GM23248 (cell line): ENCODE results near the gene EML4. TPM values are rescaled to one million over a fixed set of nuclear protein-coding genes. Genes with fewer than 3 reads are reported as not detected.
A peak's percentile ranks its signal among the peaks of the same experiment; 100 is the strongest.

Source experiments
- DNase-seq: peaks from one replicate; pipeline ENCODE4 v3.0.0-alpha.2; 2015
- H2AFZ ChIP-seq: fragments of 200-600 bp; sonication (generic); 2 replicates; pipeline ENCODE4 v1.6.1; 2016; ENCODE audit warnings: antibody characterized with exemption
- H3F3A ChIP-seq: fragments of 200-600 bp; sonication (generic); 2 replicates; pipeline ENCODE4 v1.6.1; 2016; ENCODE audit warnings: mild to moderate bottlenecking, antibody characterized with exemption, mixed run types; ENCODE audit not compliant: insufficient read depth
- H3K27ac ChIP-seq: fragments of 200-600 bp; sonication (generic); 2 replicates; pipeline ENCODE4 v1.5.1; 2016; ENCODE audit warnings: mild to moderate bottlenecking
- H3K27me3 ChIP-seq: fragments of 200-600 bp; sonication (generic); replicated peaks from 2 replicates; pipeline ENCODE4 v1.6.1; 2016; ENCODE audit warnings: mild to moderate bottlenecking; ENCODE audit not compliant: insufficient read depth
- H3K36me3 ChIP-seq: fragments of 200-600 bp; sonication (generic); 2 replicates; pipeline ENCODE4 v1.6.1; 2016; ENCODE audit warnings: low read depth, mild to moderate bottlenecking
- H3K4me1 ChIP-seq: fragments of 200-600 bp; sonication (generic); 2 replicates; pipeline ENCODE4 v1.6.1; 2016; ENCODE audit warnings: mild to moderate bottlenecking; ENCODE audit not compliant: insufficient read depth
- H3K4me2 ChIP-seq: fragments of 200-600 bp; sonication (generic); one replicate; pipeline ENCODE4 v1.6.1; 2016; ENCODE audit warnings: mild to moderate bottlenecking; ENCODE audit not compliant: unreplicated experiment
- H3K4me3 ChIP-seq: fragments of 200-600 bp; sonication (generic); 2 replicates; pipeline ENCODE4 v1.5.1; 2016; ENCODE audit warnings: mild to moderate bottlenecking
- H3K79me2 ChIP-seq: fragments of 200-600 bp; sonication (generic); 2 replicates; pipeline ENCODE4 v1.6.1; 2016; ENCODE audit warnings: mild to moderate bottlenecking; ENCODE audit not compliant: insufficient read depth
- H3K9ac ChIP-seq: fragments of 200-600 bp; sonication (generic); 2 replicates; pipeline ENCODE4 v1.6.1; 2016; ENCODE audit warnings: mild to moderate bottlenecking
- H3K9me2 ChIP-seq: fragments of 200-600 bp; sonication (generic); 2 replicates; pipeline ENCODE4 v1.6.1; 2016; ENCODE audit warnings: mixed run types, mild to moderate bottlenecking, moderate library complexity; ENCODE audit not compliant: insufficient read depth
- H3K9me3 ChIP-seq: fragments of 200-600 bp; sonication (generic); one replicate; pipeline ENCODE4 v1.6.1; 2017; ENCODE audit warnings: low read depth
- H4K20me1 ChIP-seq: fragments of 200-600 bp; sonication (generic); 2 replicates; pipeline ENCODE4 v1.6.0; 2016; ENCODE audit not compliant: insufficient read depth
- EZH2 ChIP-seq: fragments of 200-600 bp; sonication (generic); IDR thresholded peaks from 2 replicates; pipeline ENCODE4 v1.6.1; 2018; ENCODE audit warnings: antibody characterized with exemption, mild to moderate bottlenecking; ENCODE audit not compliant: insufficient read depth, poor library complexity, severe bottlenecking
- EZH2phosphoT487 ChIP-seq: fragments of 200-600 bp; sonication (generic); IDR thresholded peaks from 2 replicates; pipeline ENCODE4 v1.6.1; 2018; ENCODE audit warnings: antibody characterized with exemption, moderate library complexity, mild to moderate bottlenecking, low read depth; ENCODE audit not compliant: insufficient read depth
- WGBS, 2 experiments: methylation state at CpG; one replicate each; pipeline ENCODE4 v1.1.6; 2015 to 2017; ENCODE audit warnings: low lambda C conversion rate in 2 of 2, low coverage in 1 of 2; ENCODE audit errors: missing lambda C conversion rate in 2 of 2; 5-methylcytosine and 5-hydroxymethylcytosine counted together
- in situ Hi-C: fragments of 300-500 bp; cut with MboI; formaldehyde crosslinking; loops from 2 replicates; pipeline ENCODE4 v1.15.0; 2020
- polyA plus RNA-seq: library from polyadenylated mRNA; unstranded; fragments of >200 nt; fragmentation: Nextera tagmentation; extraction: Ambion mirVana; gene quantifications from 2 replicates; pipeline ENCODE4 v1.2.1, GENCODE V29; 2016
- total RNA-seq: library from RNA; depleted of rRNA; stranded (reverse); fragments of >200 nt; shearing (Covaris generic); gene quantifications from 2 replicates; pipeline ENCODE4 v1.2.3, GENCODE V29; 2014

Gene EML4
- total and polyA plus RNA-seq, 2 experiments from 2014 or later, result 19.3 to 21.7 TPM

GRCh38 chr2:42232024-42232423 lies 62.9 kb downstream of the EML4 start:
- no peaks in the 10 kb centered on the region for H4K20me1 ChIP-seq
- in situ Hi-C loops, result no loop called here
- H2AFZ ChIP-seq, result no peak overlapping the region
- no peaks in the 10 kb centered on the region for H3K9me3 ChIP-seq
- H3F3A ChIP-seq, result 0 out of 2 replicates have a peak, but pooled peaks cover 5% of the 10 kb centered on the region
- no peak overlapping the region for H3K9ac ChIP-seq
- no peaks in the 10 kb centered on the region for H3K36me3 ChIP-seq
- no peak for DNase-seq
- H3K79me2 ChIP-seq, result peaks cover 69% of the 10 kb centered on the region
- no peaks in the 10 kb centered on the region for H3K9me2 ChIP-seq
- no peak overlapping the region for H3K4me3 ChIP-seq
- TF ChIP-seq EZH2phosphoT487 (no peak), EZH2 (no peak)
- H3K4me1 ChIP-seq, result peaks cover 10% of the 10 kb centered on the region
- no peaks in the 10 kb centered on the region for H3K27me3 ChIP-seq
- 93% methylated on average over 1 of the region's 1 CpG for WGBS, 2 experiments
- H3K4me2 ChIP-seq, result no peak overlapping the region
- H3K27ac ChIP-seq, result no peak overlapping the region

GRCh38 chr2:42233976-42234441 lies 64.9 kb downstream of the EML4 start:
- Histone ChIP-seq H3K9ac (peak overlapping the region; percentile 8), H3K4me2 (peak overlapping the region; percentile 54), H2AFZ (no peak overlapping the region; the same call in 1 of the 2 replicates), H4K20me1 (no peaks in the 10 kb centered on the region), H3F3A (0 out of 2 replicates have a peak, but pooled peaks cover 5% of the 10 kb centered on the region), H3K36me3 (no peaks in the 10 kb centered on the region), H3K79me2 (peaks cover 72% of the 10 kb centered on the region), H3K9me2 (no peaks in the 10 kb centered on the region), H3K27me3 (no peaks in the 10 kb centered on the region), H3K4me1 (peaks cover 11% of the 10 kb centered on the region), H3K9me3 (no peaks in the 10 kb centered on the region), H3K4me3 (no peak overlapping the region), H3K27ac (0 out of 2 replicates have a peak overlapping the region, but pooled peaks have one; percentile 1)
- DNase-seq, result peak; percentile 7
- in situ Hi-C loops, result no loop called here
- 80 to 85% methylated on average over 5 of the region's 5 CpGs for WGBS, 2 experiments
- TF ChIP-seq EZH2phosphoT487 (no peak), EZH2 (no peak)

- H3K36me3 ChIP-seq, result no peaks in the 10 kb centered on the region
- H3K27ac ChIP-seq, result no peak overlapping the region
- no peaks in the 10 kb centered on the region for H3K9me2 ChIP-seq
- H2AFZ ChIP-seq, result no peak overlapping the region
- H4K20me1 ChIP-seq, result no peaks in the 10 kb centered on the region
- no peaks in the 10 kb centered on the region for H3K9me3 ChIP-seq
- H3K4me1 ChIP-seq, result peaks cover 19% of the 10 kb centered on the region
- no peaks in the 10 kb centered on the region for H3K27me3 ChIP-seq
- no peak overlapping the region for H3K9ac ChIP-seq
- DNase-seq, result no peak
- in situ Hi-C loops, result no loop called here
- H3K4me2 ChIP-seq, result no peak overlapping the region
- no peak overlapping the region for H3K4me3 ChIP-seq
- TF ChIP-seq EZH2phosphoT487, result no peak
- 93 to 94% methylated on average over 2 of the region's 2 CpGs for WGBS, 2 experiments
- 0 out of 2 replicates have a peak, but pooled peaks cover 5% of the 10 kb centered on the region for H3F3A ChIP-seq
- peaks cover 75% of the 10 kb centered on the region for H3K79me2 ChIP-seq
These were observed 67.8 kb downstream of the EML4 start for GRCh38 chr2:42236911-42237310.

GRCh38 chr2:42238644-42239288 lies 69.6 kb downstream of the EML4 start:
- Histone ChIP-seq H3K9me2 (no peaks in the 10 kb centered on the region), H3K36me3 (no peaks in the 10 kb centered on the region), H3K4me1 (peaks cover 16% of the 10 kb centered on the region), H3K9me3 (no peaks in the 10 kb centered on the region), H3K4me2 (no peak overlapping the region), H3K9ac (no peak overlapping the region), H3K27me3 (no peaks in the 10 kb centered on the region), H3F3A (0 out of 2 replicates have a peak, but pooled peaks cover 5% of the 10 kb centered on the region), H4K20me1 (no peaks in the 10 kb centered on the region), H3K79me2 (peaks cover 73% of the 10 kb centered on the region), H3K4me3 (no peak overlapping the region), H3K27ac (no peak overlapping the region), H2AFZ (no peak overlapping the region)
- TF ChIP-seq EZH2 (no peak), EZH2phosphoT487 (no peak)
- WGBS, 2 experiments, result 73 to 80% methylated on average over 7 of the region's 7 CpGs
- DNase-seq, result peak; percentile 22
- in situ Hi-C loops, result no loop called here
